Peyer's patch (tissue), 4 donors: Measurements from ENCODE around the gene TULP1. TPM values are rescaled to one million over a fixed set of nuclear protein-coding genes. Genes with fewer than 3 reads are reported as not detected.
A peak's percentile ranks its signal among the peaks of the same experiment; 100 is the strongest.

Source experiments
- DNase-seq, 3 donors: peaks; one replicate each; pipeline ENCODE4 v3.0.0-alpha.2; 2017 to 2019
- H3K27ac ChIP-seq, 4 donors: fragments of 200-600 bp; sonication (generic); one replicate each; pipeline ENCODE4 v1.5.1; 2016 to 2019
- H3K27me3 ChIP-seq, 2 donors: fragments of 200-600 bp; sonication (generic); one replicate each; pipeline ENCODE4 v1.5.1; 2019
- H3K36me3 ChIP-seq, 3 donors: fragments of 200-600 bp; sonication (generic); one replicate each; pipeline ENCODE4 v1.5.1; 2016 to 2019
- H3K4me1 ChIP-seq, 4 donors: fragments of 200-600 bp; sonication (generic); one replicate each; pipeline ENCODE4 v1.5.1; 2016 to 2019
- H3K4me3 ChIP-seq, 4 donors: fragments of 200-600 bp; sonication (generic); 1 replicate in 3 of 4; 2 replicates in 1 of 4; pipeline ENCODE4 v1.5.1; 2016 to 2019; ENCODE audit warnings: mild to moderate bottlenecking in 1 of 4
- H3K9me3 ChIP-seq, 4 donors: fragments of 200-600 bp; sonication (generic); one replicate each; pipeline ENCODE4 v1.5.1; 2016 to 2019; ENCODE audit warnings: mild to moderate bottlenecking in 1 of 4
- POLR2A ChIP-seq, 2 donors: fragments of 450-650 bp; IDR thresholded peaks; one replicate each; pipeline ENCODE4 v1.5.1; 2017; ENCODE audit warnings: antibody characterized with exemption in 2 of 2, mild to moderate bottlenecking in 2 of 2, moderate library complexity in 2 of 2
- total RNA-seq, 4 donors: library from RNA; depleted of rRNA; stranded (reverse); fragments of >200 nt; gene quantifications; one replicate each; pipeline ENCODE4 v1.1.0, GENCODE V29; 2016
- TF ChIP-seq, protein P1 (sequence below), 6 experiments: fragments of 450-650 bp in 4 of 6; fragments of 200-600 bp in 2 of 6; sonication (generic) in 1 of 6; IDR thresholded peaks; one replicate each; pipeline ENCODE4 v1.5.1; 2017 to 2019; ENCODE audit warnings: antibody characterized with exemption in 6 of 6, mild to moderate bottlenecking in 3 of 6, moderate library complexity in 1 of 6

Gene TULP1
- total RNA-seq, 4 donors from 2014 or later, result not detected

DNA sequence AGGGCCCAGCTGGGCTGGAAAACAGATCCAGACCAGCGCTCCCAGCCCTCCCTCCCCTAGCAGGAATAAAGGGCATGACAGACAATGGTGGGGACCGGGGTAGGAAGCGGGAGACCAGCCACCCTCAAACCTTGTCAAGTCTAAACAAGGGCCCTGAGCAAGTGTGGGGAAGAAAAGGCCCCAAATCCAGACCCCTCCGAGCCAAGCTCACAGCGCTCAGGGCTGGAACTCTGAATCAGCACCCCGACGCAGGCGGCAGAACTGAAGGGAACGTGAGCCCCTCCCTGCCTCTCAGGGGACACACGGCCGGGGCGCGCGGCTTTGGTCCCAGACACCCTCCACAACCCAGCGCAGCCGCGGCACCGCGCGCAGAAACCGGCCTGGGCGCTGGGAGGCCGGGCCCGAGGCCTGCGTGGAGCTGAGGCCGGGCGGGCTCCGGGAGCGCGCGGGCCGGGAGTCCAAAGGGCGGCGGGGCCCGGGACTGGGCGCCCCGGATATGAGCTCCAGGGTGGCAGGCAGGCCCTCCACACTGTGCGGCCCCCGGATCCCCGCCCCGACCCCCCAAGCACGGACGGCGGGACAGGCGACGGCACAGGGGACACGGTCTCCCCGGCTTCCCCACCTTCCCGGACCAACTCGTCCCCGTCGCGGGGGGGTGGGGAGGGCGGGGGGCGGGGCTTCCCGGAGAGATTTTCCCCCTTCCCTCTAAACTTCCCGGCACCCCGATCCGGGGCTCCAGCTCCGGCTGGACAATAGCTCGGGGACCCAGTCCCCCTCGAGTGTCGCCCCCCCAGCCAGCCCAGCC lies 16.5 kb downstream of the TULP1 start:
- H3K9me3 ChIP-seq, result no peaks in the 10 kb centered on the region
- H3K36me3 ChIP-seq, result no peaks in the 10 kb centered on the region
- no peaks in the 10 kb centered on the region for H3K27me3 ChIP-seq
- peak overlapping the region; percentile 81 to 99 (median 91) for H3K4me3 ChIP-seq
- DNase-seq, result peak in 2 of 3 donors; percentile 65 to 87
- TF ChIP-seq, protein P1, sequence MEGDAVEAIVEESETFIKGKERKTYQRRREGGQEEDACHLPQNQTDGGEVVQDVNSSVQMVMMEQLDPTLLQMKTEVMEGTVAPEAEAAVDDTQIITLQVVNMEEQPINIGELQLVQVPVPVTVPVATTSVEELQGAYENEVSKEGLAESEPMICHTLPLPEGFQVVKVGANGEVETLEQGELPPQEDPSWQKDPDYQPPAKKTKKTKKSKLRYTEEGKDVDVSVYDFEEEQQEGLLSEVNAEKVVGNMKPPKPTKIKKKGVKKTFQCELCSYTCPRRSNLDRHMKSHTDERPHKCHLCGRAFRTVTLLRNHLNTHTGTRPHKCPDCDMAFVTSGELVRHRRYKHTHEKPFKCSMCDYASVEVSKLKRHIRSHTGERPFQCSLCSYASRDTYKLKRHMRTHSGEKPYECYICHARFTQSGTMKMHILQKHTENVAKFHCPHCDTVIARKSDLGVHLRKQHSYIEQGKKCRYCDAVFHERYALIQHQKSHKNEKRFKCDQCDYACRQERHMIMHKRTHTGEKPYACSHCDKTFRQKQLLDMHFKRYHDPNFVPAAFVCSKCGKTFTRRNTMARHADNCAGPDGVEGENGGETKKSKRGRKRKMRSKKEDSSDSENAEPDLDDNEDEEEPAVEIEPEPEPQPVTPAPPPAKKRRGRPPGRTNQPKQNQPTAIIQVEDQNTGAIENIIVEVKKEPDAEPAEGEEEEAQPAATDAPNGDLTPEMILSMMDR (IDR thresholded peaks at IDR 0.05), result no peak
- peak in 1 of 2 donors; percentile 32 for TF ChIP-seq POLR2A (IDR thresholded peaks at IDR 0.05)
- H3K4me1 ChIP-seq, result peaks cover 0 to 50% (median 8%) of the 10 kb centered on the region in 4 donors
- peak overlapping the region; percentile 80 to 99 (median 98) for H3K27ac ChIP-seq

DNA sequence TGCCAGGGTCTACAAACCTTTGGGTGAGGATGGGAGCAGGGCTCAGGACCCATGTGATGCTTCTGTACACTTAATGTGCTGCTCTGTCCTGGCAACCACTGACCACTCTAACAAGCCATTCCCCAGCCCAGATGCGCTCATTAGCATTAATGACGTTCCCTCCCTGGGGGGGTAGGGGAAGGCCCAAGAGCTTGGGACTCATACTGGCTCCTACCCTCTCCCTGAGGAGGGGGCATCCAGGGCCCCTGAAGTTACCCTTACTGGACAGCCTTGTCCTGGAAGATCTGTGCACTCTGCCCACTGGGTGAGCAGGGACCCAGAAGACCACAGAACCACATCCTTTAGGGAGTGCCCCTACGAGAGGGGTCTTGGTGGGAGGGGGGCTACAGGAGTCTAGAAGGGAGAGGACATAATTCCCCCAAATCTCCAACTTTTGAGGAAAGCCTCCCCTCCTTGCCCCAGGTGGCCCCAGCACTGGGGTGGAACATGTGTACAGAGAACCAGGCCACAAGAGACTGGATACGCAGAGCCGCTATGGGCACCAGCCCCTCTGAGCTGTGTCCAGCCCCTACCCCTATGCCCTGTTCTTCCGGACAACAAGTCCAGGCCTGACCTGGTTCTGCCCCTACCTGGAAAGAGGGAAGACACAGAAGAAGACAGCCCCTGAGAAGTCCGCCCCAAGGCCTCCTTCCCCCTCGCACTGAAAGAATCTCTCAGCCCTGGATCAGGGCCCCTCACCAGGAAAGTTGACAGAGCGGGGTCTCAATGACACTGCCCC lies 17.2 kb downstream of the TULP1 start:
- Histone ChIP-seq H3K36me3 (no peaks in the 10 kb centered on the region), H3K4me3 (peak overlapping the region; percentile 81 to 99 (median 91)), H3K27me3 (no peaks in the 10 kb centered on the region), H3K4me1 (peaks cover 0 to 54% (median 8%) of the 10 kb centered on the region in 4 donors), H3K27ac (peak overlapping the region; percentile 80 to 99 (median 98)), H3K9me3 (no peaks in the 10 kb centered on the region)
- DNase-seq, result peak in 1 of 3 donors; percentile 54
- TF ChIP-seq, protein P1 (IDR thresholded peaks at IDR 0.05), result no peak
- TF ChIP-seq POLR2A (IDR thresholded peaks at IDR 0.05), result no peak

DNA sequence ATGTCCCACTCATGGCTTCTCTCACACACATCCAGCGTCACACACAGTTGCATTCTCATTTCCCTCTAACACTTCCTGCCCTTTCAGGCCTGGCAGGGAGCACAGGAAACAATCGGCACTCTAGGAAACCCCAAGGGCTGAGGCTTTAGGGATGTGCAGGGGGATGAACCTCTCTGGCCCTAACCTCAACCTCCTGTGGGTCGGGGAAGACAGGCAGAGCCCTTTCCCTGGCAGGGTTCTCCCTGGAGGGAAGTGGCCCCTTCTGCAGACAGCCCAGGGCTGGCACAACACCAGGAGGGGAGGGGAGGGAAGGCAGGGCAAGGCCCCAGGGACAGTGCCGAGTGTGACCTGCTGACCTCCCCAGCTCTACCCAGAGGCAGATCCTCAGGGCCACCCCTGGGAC lies 18.5 kb downstream of the TULP1 start:
- Histone ChIP-seq H3K36me3 (no peaks in the 10 kb centered on the region), H3K27ac (peak overlapping the region in 3 of 4 donors; percentile 42 to 98 (median 69)), H3K4me3 (peak overlapping the region in 1 of 4 donors; percentile 96), H3K4me1 (peaks cover 0 to 57% (median 8%) of the 10 kb centered on the region in 4 donors), H3K27me3 (no peaks in the 10 kb centered on the region), H3K9me3 (no peaks in the 10 kb centered on the region)
- peak in 1 of 3 donors; percentile 47 for DNase-seq
- no peak for TF ChIP-seq POLR2A (IDR thresholded peaks at IDR 0.05)
- TF ChIP-seq, protein P1 (IDR thresholded peaks at IDR 0.05), result no peak

DNA sequence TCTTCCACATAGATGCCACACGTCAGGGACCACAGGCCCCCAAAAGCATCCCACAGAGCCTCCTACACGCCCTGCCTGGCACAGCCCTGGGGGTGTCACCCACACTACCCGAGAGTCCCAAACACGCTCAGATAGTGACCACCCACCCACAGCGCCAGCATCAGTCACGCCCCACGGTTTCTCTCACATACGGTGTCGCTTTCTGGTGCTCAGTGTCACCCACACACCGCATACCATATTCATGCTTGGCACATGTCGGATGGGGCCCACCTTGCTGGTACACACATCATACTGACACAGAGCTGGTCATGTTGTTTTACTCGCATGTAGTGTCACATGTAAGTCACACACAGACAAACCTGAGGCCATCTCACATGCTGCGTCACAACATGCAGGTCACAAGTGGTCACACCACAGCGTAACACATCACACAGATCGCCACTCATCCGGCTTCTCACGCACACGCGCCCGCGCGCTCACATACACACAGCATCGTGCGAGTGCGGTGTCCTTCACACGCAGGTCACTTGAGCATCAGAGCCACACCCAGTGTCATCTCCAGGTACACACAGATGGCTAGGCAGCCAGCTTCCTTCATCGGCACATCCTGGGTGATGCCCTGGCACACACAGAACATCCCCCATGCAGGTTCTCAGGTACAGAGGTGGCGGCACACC lies 19.3 kb downstream of the TULP1 start:
- no peaks in the 10 kb centered on the region for H3K36me3 ChIP-seq
- TF ChIP-seq, protein P1 (IDR thresholded peaks at IDR 0.05), result no peak
- TF ChIP-seq POLR2A (IDR thresholded peaks at IDR 0.05), result no peak
- no peaks in the 10 kb centered on the region for H3K27me3 ChIP-seq
- H3K9me3 ChIP-seq, result no peaks in the 10 kb centered on the region
- peaks cover 0 to 60% (median 8%) of the 10 kb centered on the region in 4 donors for H3K4me1 ChIP-seq
- peak in 1 of 3 donors; percentile 46 for DNase-seq
- H3K27ac ChIP-seq, result peak overlapping the region; percentile 27 to 98 (median 56)
- H3K4me3 ChIP-seq, result no peak overlapping the region

DNA sequence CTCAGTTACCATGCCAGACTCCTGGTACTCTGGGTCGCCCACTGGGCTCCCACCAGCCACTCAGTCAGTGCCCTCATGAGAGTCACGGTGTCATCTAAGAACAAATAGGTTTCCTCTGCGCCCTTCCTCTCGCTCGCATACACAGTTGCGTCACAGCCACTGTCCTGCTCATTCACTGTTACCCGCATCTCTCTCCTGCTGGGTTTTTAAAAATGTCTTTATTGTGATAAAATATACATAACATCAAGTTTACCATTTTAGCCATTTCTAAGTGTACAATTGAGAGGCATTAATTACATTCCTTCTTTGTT lies 19.8 kb downstream of the TULP1 start:
- TF ChIP-seq, protein P1 (IDR thresholded peaks at IDR 0.05), result no peak
- DNase-seq, result no peak
- Histone ChIP-seq H3K27ac (peak overlapping the region in 2 of 4 donors; percentile 69 to 84), H3K36me3 (no peaks in the 10 kb centered on the region), H3K4me1 (peaks cover 0 to 60% (median 6%) of the 10 kb centered on the region in 4 donors), H3K4me3 (no peak overlapping the region), H3K9me3 (no peaks in the 10 kb centered on the region), H3K27me3 (no peaks in the 10 kb centered on the region)
